ENCODE results near the gene LOXL1.

GRCh38 chr15:73892446-73893226 is 33.6 kb upstream of the LOXL1 start:
- no peak for TF ChIP-seq POLR2A (IDR thresholded peaks at IDR 0.05)
- no peak for TF ChIP-seq CTCF (IDR thresholded peaks at IDR 0.05)
- no peak for TF ChIP-seq POLR2AphosphoS5 (IDR thresholded peaks at IDR 0.05)
- no peak for TF ChIP-seq EP300 (IDR thresholded peaks at IDR 0.05)

Measured in suprapubic skin (tissue), 4 donors.